ENCODE measurements around the gene TPST2.

TPST2 gene

DNA sequence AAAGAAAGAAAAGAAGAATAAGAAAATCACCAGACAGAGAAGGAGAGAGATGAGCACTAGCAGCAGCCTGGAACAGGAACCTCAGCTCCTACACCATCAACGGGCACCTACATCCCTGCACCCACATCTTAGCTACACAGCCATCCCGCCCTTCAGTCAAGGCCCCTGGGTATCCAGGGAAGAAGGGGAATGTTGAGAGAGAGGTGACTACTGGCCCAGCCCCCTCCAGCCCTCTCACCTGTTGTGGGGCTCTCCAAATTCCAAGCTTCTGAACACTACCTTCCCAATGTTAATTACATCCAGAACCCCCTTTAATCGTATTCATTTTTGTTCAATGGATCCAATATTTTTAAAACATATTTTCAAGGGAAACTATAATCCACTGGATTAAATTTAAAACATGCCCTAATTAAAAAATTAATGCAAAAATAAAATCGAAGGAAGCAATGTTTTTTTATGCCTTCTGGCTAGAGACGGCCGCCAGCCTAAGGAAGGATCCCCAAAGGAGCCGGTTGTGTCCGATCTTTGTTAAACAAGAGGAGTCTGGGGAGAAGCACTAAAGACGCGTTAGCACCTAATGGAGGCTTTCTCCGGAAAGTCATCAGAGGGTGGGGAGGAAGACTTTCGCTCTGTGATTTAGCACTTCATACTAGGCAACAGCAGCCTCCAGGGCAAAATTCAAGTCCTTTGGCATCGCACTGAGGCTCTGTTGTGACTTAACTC is 9.5 kb downstream of the TPST2 start:
- H3K9me3 ChIP-seq (ENCODE audit: control insufficient read depth, insufficient read depth, low read length), result no peaks in the 10 kb centered on the region
- peaks cover 46% of the 10 kb centered on the region for H3K36me3 ChIP-seq (ENCODE audit: control insufficient read depth, low read length)
- TF ChIP-seq, protein P1, sequence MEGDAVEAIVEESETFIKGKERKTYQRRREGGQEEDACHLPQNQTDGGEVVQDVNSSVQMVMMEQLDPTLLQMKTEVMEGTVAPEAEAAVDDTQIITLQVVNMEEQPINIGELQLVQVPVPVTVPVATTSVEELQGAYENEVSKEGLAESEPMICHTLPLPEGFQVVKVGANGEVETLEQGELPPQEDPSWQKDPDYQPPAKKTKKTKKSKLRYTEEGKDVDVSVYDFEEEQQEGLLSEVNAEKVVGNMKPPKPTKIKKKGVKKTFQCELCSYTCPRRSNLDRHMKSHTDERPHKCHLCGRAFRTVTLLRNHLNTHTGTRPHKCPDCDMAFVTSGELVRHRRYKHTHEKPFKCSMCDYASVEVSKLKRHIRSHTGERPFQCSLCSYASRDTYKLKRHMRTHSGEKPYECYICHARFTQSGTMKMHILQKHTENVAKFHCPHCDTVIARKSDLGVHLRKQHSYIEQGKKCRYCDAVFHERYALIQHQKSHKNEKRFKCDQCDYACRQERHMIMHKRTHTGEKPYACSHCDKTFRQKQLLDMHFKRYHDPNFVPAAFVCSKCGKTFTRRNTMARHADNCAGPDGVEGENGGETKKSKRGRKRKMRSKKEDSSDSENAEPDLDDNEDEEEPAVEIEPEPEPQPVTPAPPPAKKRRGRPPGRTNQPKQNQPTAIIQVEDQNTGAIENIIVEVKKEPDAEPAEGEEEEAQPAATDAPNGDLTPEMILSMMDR (IDR thresholded peaks at IDR 0.05; ENCODE audit: low read depth, low read length, poor library complexity, severe bottlenecking), result no peak
- no peak for TF ChIP-seq EZH2phosphoT487 (IDR thresholded peaks at IDR 0.05; ENCODE audit: borderline replicate concordance, low read length)
- no peaks in the 10 kb centered on the region for H3K27me3 ChIP-seq (ENCODE audit: control insufficient read depth, low read length)
- peaks cover 7% of the 10 kb centered on the region; the same call in 1 of the 2 replicates for H3F3A ChIP-seq (ENCODE audit: control insufficient read depth, insufficient read depth)
- H3K9me2 ChIP-seq (replicated peaks; ENCODE audit: control insufficient read depth, low read length), result no peaks in the 10 kb centered on the region
- H3K4me2 ChIP-seq (ENCODE audit: low read length), result peak overlapping the region; percentile 98
- peaks cover 89% of the 10 kb centered on the region for H3K79me2 ChIP-seq (ENCODE audit: control insufficient read depth, low read length)
- peaks cover 65% of the 10 kb centered on the region for H3K4me1 ChIP-seq (ENCODE audit: control insufficient read depth, low read length)
- H4K20me1 ChIP-seq (ENCODE audit: control insufficient read depth, insufficient read depth, low read depth, low read length), result no peaks in the 10 kb centered on the region
- peak overlapping the region; percentile 91 for H3K27ac ChIP-seq (ENCODE audit: low read depth, low read length)
- H3K4me3 ChIP-seq (ENCODE audit: low read length), result peak overlapping the region; percentile 73

DNA sequence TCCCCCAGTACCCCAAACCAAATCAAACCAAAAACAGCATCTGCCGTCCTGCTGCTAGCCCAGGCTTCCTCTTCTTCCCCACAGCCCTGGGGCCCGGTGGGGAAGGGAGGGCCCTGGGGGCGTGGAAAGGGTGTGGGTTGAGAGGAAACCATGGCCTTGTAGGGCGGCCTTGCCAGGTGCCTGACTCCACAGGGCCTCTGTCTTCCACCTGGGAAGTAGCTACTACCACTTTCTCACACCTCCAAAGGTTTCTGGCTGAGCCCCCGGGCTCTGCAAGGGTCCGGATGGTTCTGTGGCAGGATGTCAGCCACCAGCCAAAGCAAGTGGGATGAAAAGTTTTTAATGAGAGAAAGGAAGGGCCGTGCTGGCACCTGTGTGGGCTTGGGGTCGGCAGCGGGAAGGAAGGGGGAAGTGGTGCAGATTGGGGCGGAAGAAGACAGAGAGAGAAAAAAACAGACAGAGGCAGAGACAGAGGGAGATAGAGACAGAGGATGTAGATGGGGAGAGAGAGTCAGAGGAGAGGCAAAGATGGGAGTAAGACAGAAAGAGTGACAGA is 10.5 kb downstream of the TPST2 start:
- no peaks in the 10 kb centered on the region for H4K20me1 ChIP-seq (ENCODE audit: control insufficient read depth, insufficient read depth, low read depth, low read length)
- H3K9me2 ChIP-seq (replicated peaks; ENCODE audit: control insufficient read depth, low read length), result no peaks in the 10 kb centered on the region
- peaks cover 89% of the 10 kb centered on the region for H3K79me2 ChIP-seq (ENCODE audit: control insufficient read depth, low read length)
- peak overlapping the region; percentile 73 for H3K4me3 ChIP-seq (ENCODE audit: low read length)
- peaks cover 37% of the 10 kb centered on the region for H3K36me3 ChIP-seq (ENCODE audit: control insufficient read depth, low read length)
- peaks cover 7% of the 10 kb centered on the region; the same call in 1 of the 2 replicates for H3F3A ChIP-seq (ENCODE audit: control insufficient read depth, insufficient read depth)
- H3K27ac ChIP-seq (ENCODE audit: low read depth, low read length), result peak overlapping the region; percentile 91
- no peaks in the 10 kb centered on the region for H3K9me3 ChIP-seq (ENCODE audit: control insufficient read depth, insufficient read depth, low read length)
- peak overlapping the region; percentile 98 for H3K4me2 ChIP-seq (ENCODE audit: low read length)
- H3K4me1 ChIP-seq (ENCODE audit: control insufficient read depth, low read length), result peaks cover 56% of the 10 kb centered on the region
- H3K27me3 ChIP-seq (ENCODE audit: control insufficient read depth, low read length), result no peaks in the 10 kb centered on the region
- TF ChIP-seq, protein P1 (IDR thresholded peaks at IDR 0.05; ENCODE audit: low read depth, low read length, poor library complexity, severe bottlenecking), result no peak
- no peak for TF ChIP-seq EZH2phosphoT487 (IDR thresholded peaks at IDR 0.05; ENCODE audit: borderline replicate concordance, low read length)

DNA sequence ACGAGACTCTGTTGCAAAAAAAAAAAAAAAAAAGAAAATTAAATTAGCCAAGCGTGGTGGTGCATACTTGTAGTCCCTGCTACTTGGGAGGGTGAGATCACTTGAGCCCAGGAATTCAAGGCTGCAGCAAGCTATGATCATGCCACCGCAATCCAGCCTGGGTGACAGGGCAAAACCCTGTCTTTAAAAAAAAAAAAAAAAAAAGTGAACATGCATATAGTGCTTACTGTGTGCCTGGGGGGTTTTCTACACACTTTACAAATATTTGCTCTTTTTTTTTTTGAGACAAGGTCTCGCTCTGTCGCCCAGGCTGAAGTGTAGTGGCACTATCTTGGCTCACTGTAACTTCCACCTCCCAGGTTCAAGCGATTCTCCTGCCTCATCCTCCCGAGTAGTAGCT is 12.9 kb downstream of the TPST2 start:
- peaks cover 4% of the 10 kb centered on the region; the same call in 1 of the 2 replicates for H4K20me1 ChIP-seq (ENCODE audit: control insufficient read depth, insufficient read depth, low read depth, low read length)
- no peak overlapping the region for H3K4me2 ChIP-seq (ENCODE audit: low read length)
- no peaks in the 10 kb centered on the region for H3K9me2 ChIP-seq (replicated peaks; ENCODE audit: control insufficient read depth, low read length)
- peaks cover 27% of the 10 kb centered on the region for H3K36me3 ChIP-seq (ENCODE audit: control insufficient read depth, low read length)
- H3F3A ChIP-seq (ENCODE audit: control insufficient read depth, insufficient read depth), result peaks cover 7% of the 10 kb centered on the region; the same call in 1 of the 2 replicates
- TF ChIP-seq, protein P1 (IDR thresholded peaks at IDR 0.05; ENCODE audit: low read depth, low read length, poor library complexity, severe bottlenecking), result no peak
- TF ChIP-seq EZH2phosphoT487 (IDR thresholded peaks at IDR 0.05; ENCODE audit: borderline replicate concordance, low read length), result no peak
- no peak overlapping the region for H3K27ac ChIP-seq (ENCODE audit: low read depth, low read length)
- H3K4me1 ChIP-seq (ENCODE audit: control insufficient read depth, low read length), result peaks cover 47% of the 10 kb centered on the region
- H3K9me3 ChIP-seq (ENCODE audit: control insufficient read depth, insufficient read depth, low read length), result no peaks in the 10 kb centered on the region
- no peak overlapping the region for H3K4me3 ChIP-seq (ENCODE audit: low read length)
- H3K27me3 ChIP-seq (ENCODE audit: control insufficient read depth, low read length), result no peaks in the 10 kb centered on the region
- peaks cover 91% of the 10 kb centered on the region for H3K79me2 ChIP-seq (ENCODE audit: control insufficient read depth, low read length)
